Natural killer cell (primary cell): Measurements from ENCODE around the gene POLR2I. TPM values are rescaled to one million over a fixed set of nuclear protein-coding genes. Genes with fewer than 3 reads are reported as not detected.

Experiments
- ATAC-seq, 3 donors: fragments of 150-1000 bp in 2 of 3; fragments of 200-7000 bp in 1 of 3; cut with Tn5 transposase; 1 replicate in 1 of 3; 2 replicates in 2 of 3; pipeline ENCODE4 v1.10.0; 2021; ENCODE audit warnings: mild to moderate bottlenecking in 2 of 3, moderate library complexity in 2 of 3
- DNase-seq, 2 donors: peaks; one replicate each; pipeline versions ENCODE4 v3.0.0 to v3.0.0-alpha.2; 2013 to 2021; ENCODE audit warnings: mixed read lengths in 1 of 2
- H3K27ac ChIP-seq: one replicate; pipeline ENCODE4 v1.5.1; 2013; ENCODE audit warnings: mild to moderate bottlenecking, low read length
- H3K27me3 ChIP-seq: one replicate; pipeline ENCODE4 v1.6.1; 2013; ENCODE audit warnings: low read length; ENCODE audit not compliant: control insufficient read depth, insufficient read depth
- H3K36me3 ChIP-seq: one replicate; pipeline ENCODE4 v1.6.1; 2013; ENCODE audit warnings: low read length; ENCODE audit not compliant: control insufficient read depth, insufficient read depth
- H3K4me1 ChIP-seq: one replicate; pipeline ENCODE4 v1.6.1; 2013; ENCODE audit warnings: low read length; ENCODE audit not compliant: control insufficient read depth, insufficient read depth
- H3K4me3 ChIP-seq: one replicate; pipeline ENCODE4 v1.5.1; 2013; ENCODE audit warnings: low read length
- H3K9me3 ChIP-seq: one replicate; pipeline ENCODE4 v1.6.1; 2013; ENCODE audit warnings: low read length; ENCODE audit not compliant: control insufficient read depth, insufficient read depth
- H3K27ac Mint-ChIP-seq, 2 donors: one replicate each; pipeline ENCODE4 v1.8.0; 2022; ENCODE audit warnings: mild to moderate bottlenecking in 2 of 2, mixed read lengths in 2 of 2, moderate library complexity in 1 of 2
- H3K27me3 Mint-ChIP-seq, 2 donors: one replicate each; pipeline ENCODE4 v1.8.0; 2022; ENCODE audit warnings: low read depth in 2 of 2, mixed read lengths in 2 of 2
- H3K36me3 Mint-ChIP-seq: one replicate; pipeline ENCODE4 v1.8.0; 2022; ENCODE audit warnings: mixed read lengths
- H3K4me1 Mint-ChIP-seq, 2 donors: one replicate each; pipeline ENCODE4 v1.8.0; 2022; ENCODE audit warnings: mixed read lengths in 2 of 2
- H3K4me3 Mint-ChIP-seq: one replicate; pipeline ENCODE4 v1.8.0; 2022; ENCODE audit warnings: mild to moderate bottlenecking, moderate library complexity, mixed read lengths
- H3K9me3 Mint-ChIP-seq, 2 donors: one replicate each; pipeline ENCODE4 v1.8.0; 2022; ENCODE audit warnings: mixed read lengths in 2 of 2
- CTCF ChIP-seq: fragments of 200-600 bp; IDR thresholded peaks from one replicate; pipeline ENCODE4 v1.8.0; 2022; ENCODE audit warnings: antibody characterized with exemption
- WGBS: methylation state at CpG from one replicate; pipeline ENCODE4 v1.1.7; 2013; ENCODE audit warnings: missing lambda C conversion rate; ENCODE audit not compliant: insufficient coverage; 5-methylcytosine and 5-hydroxymethylcytosine counted together
- intact Hi-C: fragments of 100-400 bp; cut with micrococcal nuclease; formaldehyde crosslinking; loops from one replicate; pipeline ENCODE4 v1.14.2; 2022
- total RNA-seq, 4 donors: library from RNA; stranded (reverse); fragments of 120-200 nt in 1 of 4; gene quantifications; one replicate each; pipeline versions ENCODE4 v1.2.3 to v1.2.4, GENCODE V29; 2013 to 2022

POLR2I gene
- total RNA-seq, 3 donors from 2014 or later (not counting 1 experiment from before 2014, with no cell fraction given) = 26.6 to 33.4 (median 31.8) TPM

- WGBS = 98% methylated on average over 7 of the region's 7 CpGs
- no peak for ATAC-seq
- TF ChIP-seq CTCF = no peak
- H3K36me3 Mint-ChIP-seq = no peaks in the 10 kb centered on the region
- H3K4me1 ChIP-seq = no peaks in the 10 kb centered on the region
- no peaks in the 10 kb centered on the region for H3K9me3 Mint-ChIP-seq
- H3K9me3 ChIP-seq = no peaks in the 10 kb centered on the region
- H3K27ac ChIP-seq = no peak overlapping the region
- H3K4me1 Mint-ChIP-seq = no peaks in the 10 kb centered on the region
- H3K4me3 ChIP-seq = no peak overlapping the region
- no peak overlapping the region for H3K4me3 Mint-ChIP-seq
- DNase-seq = no peak
- no peak overlapping the region for H3K27ac Mint-ChIP-seq
- intact Hi-C loops = no loop called here
- H3K36me3 ChIP-seq = peaks cover 3% of the 10 kb centered on the region
- no peaks in the 10 kb centered on the region for H3K27me3 Mint-ChIP-seq
- no peaks in the 10 kb centered on the region for H3K27me3 ChIP-seq
These were observed 32.8 kb downstream of the POLR2I start for GRCh38 chr19:36081894-36082293.

- intact Hi-C loops = no loop called here
- no peaks in the 10 kb centered on the region for H3K36me3 Mint-ChIP-seq
- no peaks in the 10 kb centered on the region for H3K9me3 Mint-ChIP-seq
- Histone ChIP-seq H3K9me3 (no peaks in the 10 kb centered on the region), H3K4me3 (no peak overlapping the region), H3K27me3 (no peaks in the 10 kb centered on the region), H3K27ac (no peak overlapping the region), H3K4me1 (no peaks in the 10 kb centered on the region), H3K36me3 (peaks cover 3% of the 10 kb centered on the region)
- H3K27ac Mint-ChIP-seq = no peak overlapping the region
- no peaks in the 10 kb centered on the region for H3K4me1 Mint-ChIP-seq
- ATAC-seq = no peak
- DNase-seq = no peak
- no peak for TF ChIP-seq CTCF
- no peak overlapping the region for H3K4me3 Mint-ChIP-seq
- WGBS = 98% methylated on average over 3 of the region's 3 CpGs
- no peaks in the 10 kb centered on the region for H3K27me3 Mint-ChIP-seq
These were observed 33.3 kb downstream of the POLR2I start for GRCh38 chr19:36081385-36081784.

GRCh38 chr19:36079389-36079945 is 35.2 kb downstream of the POLR2I start:
- no peak for DNase-seq
- peaks cover 3% of the 10 kb centered on the region for H3K36me3 ChIP-seq
- no peaks in the 10 kb centered on the region for H3K9me3 Mint-ChIP-seq
- no peak overlapping the region for H3K4me3 ChIP-seq
- no peaks in the 10 kb centered on the region for H3K36me3 Mint-ChIP-seq
- no peaks in the 10 kb centered on the region for H3K27me3 ChIP-seq
- H3K4me1 Mint-ChIP-seq = no peaks in the 10 kb centered on the region
- intact Hi-C loops = loop anchor here (1.0 kb wide), 1 partner anchor 46 kb away; no protein-coding TSS in a partner anchor
- no peaks in the 10 kb centered on the region for H3K9me3 ChIP-seq
- no peaks in the 10 kb centered on the region for H3K27me3 Mint-ChIP-seq
- H3K4me1 ChIP-seq = no peaks in the 10 kb centered on the region
- 82% methylated on average over 1 of the region's 3 CpGs for WGBS
- H3K4me3 Mint-ChIP-seq = no peak overlapping the region
- TF ChIP-seq CTCF = no peak
- H3K27ac ChIP-seq = no peak overlapping the region
- no peak for ATAC-seq
- no peak overlapping the region for H3K27ac Mint-ChIP-seq
